Nucleus accumbens (tissue), 56 donors: ENCODE results near the gene SLC25A44.
"Not testable (repeated sequence)": the region's sequence is repeated elsewhere in the genome, so short reads cannot be mapped to it uniquely, and the experiment has no call there.

Experiments
- DNase-seq, 56 donors: peaks; one replicate each; lab custom pipeline; 2025; lab: John Stamatoyannopoulos, UW

SLC25A44 gene

GRCh38 chr1:156196445-156196844 lies 2.5 kb downstream of the SLC25A44 start:
- no peak for DNase-seq

DNA sequence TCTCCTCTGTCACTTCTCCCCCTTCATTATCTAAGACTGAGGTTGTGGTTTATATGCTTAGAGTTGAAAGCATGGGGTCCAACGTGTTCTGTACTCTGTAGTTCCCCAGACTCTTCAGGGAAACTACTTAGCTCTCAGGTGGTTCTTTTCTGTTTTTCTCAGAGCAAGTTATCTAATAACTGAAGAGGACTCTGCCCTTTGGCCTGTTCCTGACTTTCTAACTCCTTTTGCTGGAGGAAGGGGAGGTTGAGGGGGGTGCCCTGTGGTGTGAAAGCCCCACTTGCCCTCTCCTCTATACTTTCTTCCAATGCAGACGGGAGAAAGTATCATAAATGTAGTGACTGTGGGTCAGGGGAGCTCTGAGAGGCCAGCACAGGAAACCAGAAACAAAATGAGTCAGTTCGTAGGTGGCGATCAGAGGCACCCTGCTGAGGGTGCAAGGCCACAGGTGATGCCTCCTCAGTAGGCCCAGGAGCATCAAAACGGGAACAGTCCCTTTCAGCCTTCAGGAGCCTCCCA lies 5.0 kb downstream of the SLC25A44 start:
- no peak for DNase-seq

- no peak for DNase-seq
Measured at GRCh38 chr1:156200044-156200443, 6.1 kb downstream of the SLC25A44 start.

DNA sequence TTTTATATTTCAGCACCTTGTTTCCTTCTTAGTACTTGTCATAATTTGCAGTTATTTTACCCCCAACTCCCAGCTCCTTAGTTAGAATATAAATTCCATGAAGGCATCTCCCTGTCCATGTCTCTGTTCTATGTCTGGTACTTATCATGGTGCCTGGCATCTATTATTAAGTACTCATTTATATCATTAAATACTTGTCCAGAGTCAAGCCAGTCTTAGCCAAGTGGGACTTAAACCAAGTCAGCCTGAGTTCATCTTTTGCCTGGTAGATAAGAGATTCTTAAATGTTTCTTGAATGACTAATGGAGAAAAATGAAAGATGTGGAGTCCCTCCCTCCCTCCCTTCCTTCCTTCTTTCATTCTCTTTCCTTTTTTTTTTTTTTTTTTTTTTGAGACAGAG lies 9.4 kb downstream of the SLC25A44 start:
- DNase-seq: no peak

- DNase-seq: no peak
Measured at GRCh38 chr1:156204686-156205085, 10.8 kb downstream of the SLC25A44 start.

- no peak for DNase-seq
Measured at GRCh38 chr1:156211243-156211642, 17.3 kb downstream of the SLC25A44 start.

- DNase-seq: no peak
Measured at GRCh38 chr1:156212130-156212529, 18.2 kb downstream of the SLC25A44 start.

DNA sequence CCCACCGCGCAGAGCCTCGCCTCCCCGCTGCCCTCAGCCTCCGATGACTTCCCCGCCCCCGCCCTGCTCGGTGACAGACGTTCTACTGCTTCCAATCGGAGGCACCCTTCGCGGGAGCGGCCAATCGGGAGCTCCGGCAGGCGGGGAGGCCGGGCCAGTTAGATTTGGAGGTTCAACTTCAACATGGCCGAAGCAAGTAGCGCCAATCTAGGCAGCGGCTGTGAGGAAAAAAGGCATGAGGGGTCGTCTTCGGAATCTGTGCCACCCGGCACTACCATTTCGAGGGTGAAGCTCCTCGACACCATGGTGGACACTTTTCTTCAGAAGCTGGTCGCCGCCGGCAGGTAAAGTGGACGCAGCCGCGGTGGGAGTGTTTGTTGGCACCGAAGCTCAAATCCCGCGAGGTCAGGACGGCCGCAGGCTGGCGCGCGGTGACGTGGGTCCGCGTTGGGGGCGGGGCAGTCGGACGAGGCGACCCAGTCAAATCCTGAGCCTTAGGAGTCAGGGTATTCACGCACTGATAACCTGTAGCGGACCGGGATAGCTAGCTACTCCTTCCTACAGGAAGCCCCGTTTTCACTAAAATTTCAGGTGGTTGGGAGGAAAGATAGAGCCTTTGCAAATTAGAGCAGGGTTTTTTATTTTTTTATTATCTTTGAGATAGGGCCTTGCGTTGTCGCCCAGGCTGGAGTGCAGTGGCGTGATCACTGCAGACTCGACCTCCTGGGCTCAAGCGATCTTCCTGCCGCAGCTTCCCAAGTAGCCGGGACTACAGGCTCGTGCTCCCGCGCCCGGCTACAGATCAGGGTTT lies 19.1 kb downstream of the SLC25A44 start, which contains the start of gene PMF1:
Gene PMF1 (plus strand): TSS at position 175 of the 811 bp plus-strand sequence. CDS start 9 bp downstream, at position 184.
- DNase-seq: peak; percentile 59 to 99 (median 97)

GRCh38 chr1:156213644-156213966 lies 19.7 kb downstream of the SLC25A44 start:
- DNase-seq: no peak

- DNase-seq: peak in 1 of 56 donors; percentile 33
Measured at GRCh38 chr1:156214024-156214748, 20.3 kb downstream of the SLC25A44 start.

DNA sequence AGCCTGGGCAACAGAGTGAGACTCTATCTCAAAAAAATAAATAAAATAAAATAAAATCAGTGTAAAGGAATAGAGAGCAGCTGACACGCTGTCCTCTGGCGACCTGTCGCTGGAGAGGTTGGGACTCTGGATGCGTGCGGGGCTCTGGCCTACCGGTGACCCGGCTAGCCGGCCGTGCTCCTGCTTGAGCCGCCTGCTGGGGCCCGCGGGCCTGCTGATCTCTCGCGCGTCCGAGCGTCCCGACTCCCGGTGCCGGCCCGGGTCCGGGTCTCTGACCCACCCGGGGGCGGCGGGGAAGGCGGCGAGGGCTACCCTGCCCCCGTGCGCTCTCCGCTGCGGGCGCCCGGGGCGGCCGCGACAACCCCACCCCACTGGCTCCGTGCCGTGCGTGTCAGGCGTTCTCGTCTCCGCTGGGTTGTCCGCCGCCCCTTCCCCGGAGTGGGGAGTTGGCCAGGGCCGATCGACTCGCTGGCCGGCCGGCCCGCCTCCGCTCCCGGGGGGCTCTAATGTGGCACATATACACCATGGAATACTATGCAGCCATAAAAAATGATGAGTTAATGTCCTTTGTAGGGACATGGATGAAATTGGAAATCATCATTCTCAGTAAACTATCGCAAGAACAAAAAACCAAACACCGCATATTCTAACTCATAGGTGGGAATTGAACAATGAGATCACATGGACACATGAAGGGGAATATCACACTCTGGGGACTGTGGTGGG lies 22.6 kb downstream of the SLC25A44 start:
- DNase-seq: not testable (repeated sequence)

- DNase-seq: no peak
Measured at GRCh38 chr1:156217871-156218270, 24.0 kb downstream of the SLC25A44 start.

DNA sequence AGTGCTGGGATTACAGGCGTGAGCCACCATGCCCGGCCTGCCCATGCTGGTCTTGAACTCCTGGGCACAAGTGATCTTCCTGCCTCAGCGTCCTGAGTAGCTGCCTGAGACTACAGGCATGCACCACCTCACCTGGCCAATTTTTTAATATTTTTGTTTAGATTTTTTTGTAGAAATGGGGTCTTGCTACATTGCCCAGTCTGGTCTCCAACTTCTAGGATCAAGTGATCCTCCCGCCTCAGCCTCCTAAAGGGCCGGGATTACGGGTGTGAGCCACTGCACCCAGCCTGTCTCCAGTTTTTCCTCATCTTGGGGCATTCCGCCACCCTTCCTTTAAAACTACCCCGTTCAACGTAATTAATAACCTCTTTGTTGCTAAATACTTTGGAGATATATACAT lies 26.3 kb downstream of the SLC25A44 start:
- DNase-seq: no peak

GRCh38 chr1:156221986-156222692 lies 28.2 kb downstream of the SLC25A44 start:
- no peak for DNase-seq

DNA sequence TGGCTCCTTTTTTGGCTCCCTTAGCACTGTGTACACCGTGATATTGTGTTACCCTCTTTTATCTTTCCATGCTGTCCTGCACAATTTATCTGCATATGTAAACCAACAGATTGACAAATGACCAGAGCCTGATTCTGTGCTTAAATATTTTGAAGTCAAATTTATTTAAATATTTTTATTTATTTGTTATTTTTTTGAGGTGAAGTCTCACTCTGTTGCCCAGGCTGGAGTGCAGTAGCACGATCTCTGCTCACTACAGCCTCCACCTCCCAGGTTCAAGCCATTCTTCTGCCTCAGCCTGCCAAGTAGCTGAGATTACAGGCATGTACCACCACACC lies 31.7 kb downstream of the SLC25A44 start:
- DNase-seq: no peak

DNA sequence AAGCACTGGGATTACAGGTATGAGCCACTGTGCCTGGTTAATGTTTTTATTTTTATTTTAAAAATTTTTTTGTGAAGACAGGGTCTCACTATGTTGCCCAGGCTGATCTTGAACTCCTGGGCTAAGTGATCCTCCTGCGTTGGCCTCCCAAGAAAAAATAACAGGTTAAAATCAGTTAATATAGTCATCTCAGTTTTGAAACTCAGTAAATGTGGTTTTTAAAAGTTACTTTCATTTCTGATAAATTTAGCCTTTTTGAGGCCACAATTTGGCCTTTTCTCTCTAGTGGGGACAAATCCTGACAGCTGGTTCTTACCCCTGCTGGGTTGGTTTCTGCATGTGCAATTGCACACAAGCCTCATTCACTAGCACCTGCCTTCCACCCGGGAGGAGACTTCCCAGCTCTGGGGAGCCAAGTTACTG lies 32.2 kb downstream of the SLC25A44 start:
- no peak for DNase-seq

DNA sequence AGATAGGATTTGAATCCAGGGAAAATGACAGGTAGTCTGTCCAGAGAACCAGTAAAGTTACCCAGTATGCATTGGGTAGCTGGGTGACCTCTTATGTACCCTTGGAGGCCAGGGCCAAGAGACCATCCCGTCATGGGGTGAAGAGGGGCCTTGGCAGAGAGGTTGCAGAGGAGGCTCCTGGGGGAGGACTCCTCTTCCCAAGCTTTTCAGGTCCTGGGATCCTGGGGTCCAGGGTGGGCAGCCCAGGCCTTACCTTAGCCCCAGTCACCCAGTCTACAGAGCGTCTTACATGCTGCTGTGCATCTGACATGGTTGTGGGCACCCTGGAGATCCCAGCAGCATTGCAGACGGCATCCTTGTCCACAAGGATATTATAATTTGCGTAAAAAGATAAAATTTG lies 32.9 kb downstream of the SLC25A44 start:
- DNase-seq: no peak

GRCh38 chr1:156228501-156228900 lies 34.6 kb downstream of the SLC25A44 start:
- no peak for DNase-seq

- DNase-seq: no peak
Measured at GRCh38 chr1:156229809-156230472, 36.0 kb downstream of the SLC25A44 start.

DNA sequence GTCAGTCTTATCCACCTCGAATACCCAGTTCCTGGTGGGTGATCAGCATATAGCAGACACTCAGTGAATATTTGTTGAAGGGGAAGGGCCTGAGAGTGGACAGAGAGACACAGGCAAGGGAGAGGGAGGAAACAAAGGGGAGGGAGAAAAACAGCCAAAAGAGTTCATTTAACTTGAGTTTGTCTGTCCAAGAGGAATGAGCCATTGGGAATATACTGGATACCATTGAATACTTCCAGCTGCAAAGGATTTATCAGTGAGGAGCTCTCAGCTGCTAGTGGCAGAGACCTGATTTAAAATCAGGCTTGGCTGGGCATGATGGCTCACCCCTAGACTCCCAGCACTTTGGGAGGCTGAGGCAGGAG lies 36.6 kb downstream of the SLC25A44 start:
- no peak for DNase-seq
